GM23248 (cell line): ENCODE data around the gene PTOV1.

ENCODE experiments used
- EZH2 ChIP-seq: fragments of 200-600 bp; sonication (generic); IDR thresholded peaks from 2 replicates; pipeline ENCODE4 v1.6.1; 2018; ENCODE audit warnings: antibody characterized with exemption, mild to moderate bottlenecking; ENCODE audit not compliant: insufficient read depth, poor library complexity, severe bottlenecking
- EZH2phosphoT487 ChIP-seq: fragments of 200-600 bp; sonication (generic); IDR thresholded peaks from 2 replicates; pipeline ENCODE4 v1.6.1; 2018; ENCODE audit warnings: antibody characterized with exemption, moderate library complexity, mild to moderate bottlenecking, low read depth; ENCODE audit not compliant: insufficient read depth

DNA sequence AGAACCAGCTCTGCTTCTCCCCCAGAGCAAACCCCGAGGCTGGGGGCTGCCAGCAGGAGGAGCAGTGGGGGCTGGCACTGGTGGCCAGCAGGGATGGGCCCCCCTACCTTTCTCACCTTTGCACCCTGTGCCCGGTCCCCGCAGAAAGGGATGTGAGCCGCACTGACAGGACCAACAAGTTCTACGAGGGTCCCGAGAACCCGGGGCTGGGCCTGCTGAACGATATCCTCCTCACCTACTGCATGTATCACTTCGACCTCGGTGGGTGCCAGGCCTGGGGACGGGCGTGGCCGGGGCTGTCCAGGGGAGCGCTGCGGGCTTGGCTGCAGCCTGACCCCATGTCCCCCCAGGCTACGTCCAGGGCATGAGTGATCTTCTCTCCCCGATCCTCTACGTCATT is 33.1 kb downstream of the PTOV1 start:
- TF ChIP-seq EZH2phosphoT487, result no peak
- TF ChIP-seq EZH2, result no peak
